Stimulated activated CD8-positive, alpha-beta memory T cell treated with anti-CD3 and anti-CD28 coated beads, Interleukin-4, amount 100 ng/mL, for 4 hours (primary cell): ENCODE data around the gene AGPAT4.

Source experiments
- DNase-seq, 2 donors: peaks; one replicate each; pipeline ENCODE4 v3.0.0-alpha.2; 2020; ENCODE audit warnings: low read depth in 2 of 2, low spot score in 1 of 2

The AGPAT4 gene

GRCh38 chr6:161284653-161285052, 10.8 kb upstream of the AGPAT4 start:
- DNase-seq, result no peak

- no peak for DNase-seq
Measured at GRCh38 chr6:161281092-161281491, 7.2 kb upstream of the AGPAT4 start.

- no peak for DNase-seq
Measured at GRCh38 chr6:161279677-161280415, 6.0 kb upstream of the AGPAT4 start.

GRCh38 chr6:161276605-161277155, 2.8 kb upstream of the AGPAT4 start:
- no peak for DNase-seq

- no peak for DNase-seq
Measured at GRCh38 chr6:161274898-161275297, 1.0 kb upstream of the AGPAT4 start.

- no peak for DNase-seq
Measured at GRCh38 chr6:161274488-161274858, 612 bp upstream of the AGPAT4 start.

- no peak for DNase-seq
Measured at GRCh38 chr6:161273274-161273751, 548 bp downstream of the AGPAT4 start.

GRCh38 chr6:161272635-161273273, 1.1 kb downstream of the AGPAT4 start:
- DNase-seq, result no peak

- DNase-seq, result no peak
Measured at GRCh38 chr6:161271343-161272030, 2.4 kb downstream of the AGPAT4 start.

GRCh38 chr6:161270116-161270515, 3.7 kb downstream of the AGPAT4 start:
- DNase-seq, result no peak

- DNase-seq, result no peak
Measured at GRCh38 chr6:161269310-161269709, 4.6 kb downstream of the AGPAT4 start.

GRCh38 chr6:161268531-161269210, 5.2 kb downstream of the AGPAT4 start:
- DNase-seq, result no peak

- no peak for DNase-seq
Measured at GRCh38 chr6:161266513-161267230, 7.2 kb downstream of the AGPAT4 start.

- DNase-seq, result no peak
Measured at GRCh38 chr6:161265975-161266374, 7.9 kb downstream of the AGPAT4 start.

GRCh38 chr6:161265554-161265953, 8.3 kb downstream of the AGPAT4 start:
- no peak for DNase-seq

- DNase-seq, result no peak
Measured at GRCh38 chr6:161264181-161264580, 9.7 kb downstream of the AGPAT4 start.

- DNase-seq, result no peak
Measured at GRCh38 chr6:161261816-161262215, 12.0 kb downstream of the AGPAT4 start.

- no peak for DNase-seq
Measured at GRCh38 chr6:161261325-161261724, 12.5 kb downstream of the AGPAT4 start.

GRCh38 chr6:161259302-161259701, 14.6 kb downstream of the AGPAT4 start:
- DNase-seq, result no peak

- no peak for DNase-seq
Measured at GRCh38 chr6:161257793-161258457, 15.9 kb downstream of the AGPAT4 start.
